Mammary epithelial cell (primary cell): ENCODE measurements around the gene IFI27.

Experiments used
- EZH2 ChIP-seq: IDR thresholded peaks from 2 replicates; pipeline ENCODE4 v1.6.1; 2012; ENCODE audit warnings: low read length, inconsistent platforms, borderline replicate concordance
- TF ChIP-seq, protein P1 (sequence below), 2 donors: IDR thresholded peaks in 1 of 2; conservative IDR thresholded peaks in 1 of 2; 2 replicates each; pipeline ENCODE4 v1.5.1; 2011 to 2012; ENCODE audit warnings: inconsistent platforms in 2 of 2, low read length in 2 of 2, mild to moderate bottlenecking in 2 of 2, control low read depth in 1 of 2, low read depth in 1 of 2; ENCODE audit not compliant: insufficient read depth in 1 of 2; ENCODE audit errors: extremely low read depth in 1 of 2

DNA sequence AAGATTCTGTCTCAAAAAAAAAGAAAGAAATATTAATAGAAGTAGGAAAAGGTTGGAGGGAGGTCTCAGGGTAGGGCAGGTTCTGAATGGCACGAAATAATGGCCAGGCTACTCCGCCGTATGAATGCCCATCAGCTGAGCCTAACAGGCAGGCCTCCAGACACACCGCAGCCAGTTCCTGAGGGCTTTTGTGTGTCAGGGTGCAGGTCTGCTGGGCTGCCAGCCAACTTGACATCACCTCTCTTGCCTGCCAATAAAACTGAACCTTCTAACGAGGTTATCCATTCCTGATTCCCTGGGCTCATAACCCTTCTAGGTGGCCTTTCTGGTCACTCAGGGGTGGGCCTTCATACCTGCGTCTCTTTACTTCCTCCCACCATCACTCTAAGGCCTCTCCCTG lies 3.0 kb downstream of the IFI27 start:
- TF ChIP-seq, protein P1, sequence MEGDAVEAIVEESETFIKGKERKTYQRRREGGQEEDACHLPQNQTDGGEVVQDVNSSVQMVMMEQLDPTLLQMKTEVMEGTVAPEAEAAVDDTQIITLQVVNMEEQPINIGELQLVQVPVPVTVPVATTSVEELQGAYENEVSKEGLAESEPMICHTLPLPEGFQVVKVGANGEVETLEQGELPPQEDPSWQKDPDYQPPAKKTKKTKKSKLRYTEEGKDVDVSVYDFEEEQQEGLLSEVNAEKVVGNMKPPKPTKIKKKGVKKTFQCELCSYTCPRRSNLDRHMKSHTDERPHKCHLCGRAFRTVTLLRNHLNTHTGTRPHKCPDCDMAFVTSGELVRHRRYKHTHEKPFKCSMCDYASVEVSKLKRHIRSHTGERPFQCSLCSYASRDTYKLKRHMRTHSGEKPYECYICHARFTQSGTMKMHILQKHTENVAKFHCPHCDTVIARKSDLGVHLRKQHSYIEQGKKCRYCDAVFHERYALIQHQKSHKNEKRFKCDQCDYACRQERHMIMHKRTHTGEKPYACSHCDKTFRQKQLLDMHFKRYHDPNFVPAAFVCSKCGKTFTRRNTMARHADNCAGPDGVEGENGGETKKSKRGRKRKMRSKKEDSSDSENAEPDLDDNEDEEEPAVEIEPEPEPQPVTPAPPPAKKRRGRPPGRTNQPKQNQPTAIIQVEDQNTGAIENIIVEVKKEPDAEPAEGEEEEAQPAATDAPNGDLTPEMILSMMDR (conservative IDR thresholded peaks at IDR 0.05 in 1 of 2, IDR thresholded peaks at IDR 0.05 in 1 of 2; ENCODE audit: extremely low read depth in 1 of 2, insufficient read depth in 1 of 2, low read depth in 1 of 2, low read length in 2 of 2) = no peak
- no peak for TF ChIP-seq EZH2
